IMR-90 (cell line): ENCODE data around the gene GALNT9. TPM values are rescaled to one million over a fixed set of nuclear protein-coding genes. Genes with fewer than 3 reads are reported as not detected.

Experiments used
- ATAC-seq: fragments of 200-7000 bp; cut with Tn5 transposase; 2 replicates; pipeline ENCODE4 v1.9.1; 2020; ENCODE audit warnings: low read depth, mild to moderate bottlenecking, moderate library complexity
- Bru-seq: library from RNA; stranded (reverse); fragments of 400-500 nt; gene quantifications from one replicate; lab custom pipeline; 2021; lab: Mats Ljungman, UMichigan
- BruChase-seq, 2 experiments: library from RNA; stranded (reverse); fragments of 400-500 nt; gene quantifications; one replicate each; lab custom pipeline; 2021; lab: Mats Ljungman, UMichigan
- BruUV-seq: library from RNA; stranded (reverse); fragments of 400-500 nt; replicated peaks from 2 replicates; lab custom pipeline; 2021; lab: Mats Ljungman, UMichigan
- CTCF ChIA-PET: fragments of 300-600 bp; formaldehyde crosslinking; extraction: SDS; loops from one replicate; lab custom pipeline; 2021; ENCODE audit warnings: antibody characterized with exemption; lab: Yijun Ruan, JAX
- POLR2A ChIA-PET: fragments of 300-600 bp; sonication (Branson Sonifier 250); formaldehyde crosslinking; loops from one replicate; lab custom pipeline; 2022; ENCODE audit warnings: antibody characterized with exemption; ENCODE audit not compliant: unreplicated experiment; lab: Charles Lee
- DNase-seq: peaks from one replicate; pipeline ENCODE4 v3.0.0; 2013
- H2AFZ ChIP-seq: replicated peaks from 2 replicates; pipeline ENCODE3; 2013; ENCODE audit warnings: low read length, mild to moderate bottlenecking; ENCODE audit not compliant: poor library complexity
- H2AK5ac ChIP-seq: 2 replicates; pipeline ENCODE4 v1.6.1; 2013; ENCODE audit warnings: low read depth, low read length, inconsistent platforms
- H2AK9ac ChIP-seq: replicated peaks from 2 replicates; pipeline ENCODE3; 2013; ENCODE audit warnings: mild to moderate bottlenecking, low read depth, low read length, moderate library complexity; ENCODE audit not compliant: poor library complexity
- H2BK120ac ChIP-seq: 2 replicates; pipeline ENCODE4 v1.6.1; 2013; ENCODE audit warnings: low read depth, low read length, inconsistent platforms
- H2BK15ac ChIP-seq: 3 replicates; pipeline ENCODE4 v1.6.1; 2013; ENCODE audit warnings: low read depth, low read length, inconsistent platforms
- H2BK20ac ChIP-seq: 2 replicates; pipeline ENCODE4 v1.6.1; 2013; ENCODE audit warnings: low read depth, mild to moderate bottlenecking, inconsistent platforms, low read length, moderate library complexity
- H2BK5ac ChIP-seq: 2 replicates; pipeline ENCODE4 v1.6.1; 2013; ENCODE audit warnings: mild to moderate bottlenecking, low read depth, low read length, inconsistent platforms; ENCODE audit not compliant: poor library complexity, severe bottlenecking
- H3K14ac ChIP-seq: replicated peaks from 2 replicates; pipeline ENCODE4 v1.6.1; 2013; ENCODE audit warnings: low read depth, low read length, inconsistent platforms
- H3K18ac ChIP-seq: 2 replicates; pipeline ENCODE4 v1.6.1; 2013; ENCODE audit warnings: low read depth, low read length, control low read depth
- H3K23ac ChIP-seq: 2 replicates; pipeline ENCODE4 v1.6.1; 2013; ENCODE audit warnings: low read depth, low read length, inconsistent platforms
- H3K27ac ChIP-seq: 2 replicates; pipeline ENCODE4 v1.5.1; 2013; ENCODE audit warnings: mild to moderate bottlenecking, control low read depth, low read length; ENCODE audit not compliant: insufficient read depth
- H3K27me3 ChIP-seq: 2 replicates; pipeline ENCODE4 v1.6.1; 2013; ENCODE audit warnings: low read length; ENCODE audit not compliant: control insufficient read depth, insufficient read depth
- H3K36me3 ChIP-seq: 2 replicates; pipeline ENCODE4 v1.6.1; 2013; ENCODE audit warnings: low read length, mixed read lengths; ENCODE audit not compliant: control insufficient read depth, insufficient read depth
- H3K4ac ChIP-seq: 2 replicates; pipeline ENCODE4 v1.6.1; 2013; ENCODE audit warnings: low read depth, low read length, inconsistent platforms
- H3K4me1 ChIP-seq: 2 replicates; pipeline ENCODE4 v1.6.1; 2013; ENCODE audit warnings: low read length, mixed read lengths; ENCODE audit not compliant: control insufficient read depth, insufficient read depth
- H3K4me2 ChIP-seq: 2 replicates; pipeline ENCODE4 v1.6.1; 2013; ENCODE audit warnings: low read depth, mild to moderate bottlenecking, control low read depth, low read length, moderate library complexity
- H3K4me3 ChIP-seq: 2 replicates; pipeline ENCODE4 v1.5.1; 2013; ENCODE audit warnings: low read depth, mild to moderate bottlenecking, control low read depth, low read length, moderate library complexity; ENCODE audit not compliant: insufficient read depth
- H3K56ac ChIP-seq: 2 replicates; pipeline ENCODE4 v1.6.1; 2013; ENCODE audit warnings: low read length, inconsistent platforms; ENCODE audit not compliant: insufficient read depth; ENCODE audit errors: extremely low read depth
- H3K79me1 ChIP-seq, 2 experiments: 2 replicates each; pipeline ENCODE4 v1.6.1; 2013; ENCODE audit warnings: low read length in 2 of 2, inconsistent platforms in 1 of 2, low read depth in 1 of 2
- H3K9ac ChIP-seq: 2 replicates; pipeline ENCODE4 v1.6.1; 2013; ENCODE audit warnings: low read depth, low read length, control low read depth
- H3K9me1 ChIP-seq: 2 replicates; pipeline ENCODE4 v1.6.1; 2013; ENCODE audit warnings: low read length, inconsistent platforms; ENCODE audit not compliant: insufficient read depth
- H3K9me3 ChIP-seq: 2 replicates; pipeline ENCODE4 v1.6.1; 2013; ENCODE audit warnings: low read length; ENCODE audit not compliant: control insufficient read depth, insufficient read depth
- H4K20me1 ChIP-seq: 2 replicates; pipeline ENCODE4 v1.6.1; 2013; ENCODE audit warnings: low read length, inconsistent platforms; ENCODE audit not compliant: insufficient read depth
- H4K5ac ChIP-seq: 2 replicates; pipeline ENCODE4 v1.6.1; 2013; ENCODE audit warnings: mild to moderate bottlenecking, low read depth, low read length, control low read depth
- H4K8ac ChIP-seq, 2 experiments: 2 replicates each; pipeline ENCODE4 v1.6.1; 2013; ENCODE audit warnings: low read depth in 2 of 2, low read length in 2 of 2, control low read depth in 1 of 2, inconsistent platforms in 1 of 2
- H4K91ac ChIP-seq: 2 replicates; pipeline ENCODE4 v1.6.1; 2013; ENCODE audit warnings: low read depth, low read length, inconsistent platforms; ENCODE audit not compliant: insufficient read depth
- BHLHE40 ChIP-seq: fragments of 150-350 bp; IDR thresholded peaks from 2 replicates; pipeline ENCODE4 v1.6.1; 2016; ENCODE audit warnings: mild to moderate bottlenecking, low read depth, low read length
- CEBPB ChIP-seq: IDR thresholded peaks from 2 replicates; pipeline ENCODE4 v1.6.1; 2012; ENCODE audit warnings: low read depth, low read length, improper control_type of control experiment
- CTCF ChIP-seq: conservative IDR thresholded peaks from 2 replicates; pipeline ENCODE4 v1.5.1; 2012; ENCODE audit warnings: mild to moderate bottlenecking, low read depth, low read length, improper control_type of control experiment
- MAFK ChIP-seq: IDR thresholded peaks from 2 replicates; pipeline ENCODE4 v1.6.1; 2012; ENCODE audit warnings: low read depth, low read length, improper control_type of control experiment
- MAZ ChIP-seq: IDR thresholded peaks from 2 replicates; pipeline ENCODE4 v1.6.1; 2012; ENCODE audit warnings: low read depth, mild to moderate bottlenecking, low read length, improper control_type of control experiment, moderate library complexity, borderline replicate concordance
- MXI1 ChIP-seq: IDR thresholded peaks from 2 replicates; pipeline ENCODE4 v1.6.1; 2012; ENCODE audit warnings: low read depth, mild to moderate bottlenecking, low read length, moderate library complexity, borderline replicate concordance
- NFE2L2 ChIP-seq: fragments of 150-350 bp; IDR thresholded peaks from 2 replicates; pipeline ENCODE4 v1.6.1; 2016; ENCODE audit warnings: low read depth, mild to moderate bottlenecking, low read length
- POLR2A ChIP-seq: IDR thresholded peaks from 2 replicates; pipeline ENCODE4 v1.6.1; 2012; ENCODE audit warnings: mild to moderate bottlenecking, low read depth, low read length
- RAD21 ChIP-seq: IDR thresholded peaks from 2 replicates; pipeline ENCODE4 v1.6.1; 2012; ENCODE audit warnings: low read length, improper control_type of control experiment
- RCOR1 ChIP-seq: IDR thresholded peaks from 2 replicates; pipeline ENCODE4 v1.6.1; 2012; ENCODE audit warnings: mild to moderate bottlenecking, low read length, improper control_type of control experiment; ENCODE audit not compliant: insufficient replicate concordance
- WGBS, 2 experiments: methylation state at CpG; one replicate each; pipeline versions ENCODE4 v1.1.5 to v1.1.7; 2013; ENCODE audit warnings: missing lambda C conversion rate in 2 of 2; ENCODE audit not compliant: insufficient read length in 1 of 2; ENCODE audit errors: extremely low coverage in 2 of 2; 5-methylcytosine and 5-hydroxymethylcytosine counted together
- dilution Hi-C: fragments of 300-500 bp; cut with HindIII; formaldehyde crosslinking; loops from one replicate; pipeline ENCODE4 v1.14.3; 2018; ENCODE audit warnings: low sequenced_read_pairs; ENCODE audit not compliant: unreplicated experiment
- in situ Hi-C: fragments of 300-500 bp; cut with MboI; formaldehyde crosslinking; loops from 3 replicates; pipeline ENCODE4 v1.14.3; 2019; ENCODE audit warnings: low sequenced_read_pairs, inconsistent platforms, mixed read lengths
- intact Hi-C: fragments of 100-400 bp; cut with micrococcal nuclease; formaldehyde crosslinking; loops from 2 replicates; pipeline ENCODE4 v1.10.0; 2022
- long read RNA-seq: library from polyadenylated mRNA; unstranded; transcript quantifications from one replicate; pipeline ENCODE4 v2.0.0, GENCODE V29; 2021; ENCODE audit not compliant: unreplicated experiment
- polyA plus RNA-seq, 3 experiments: library from polyadenylated mRNA; depleted of rRNA; stranded (reverse); fragments of >200 nt; gene quantifications; 2 replicates each; pipeline ENCODE4 v1.2.3, GENCODE V29; 2012; ENCODE audit warnings: low replicate concordance in 1 of 3
- total RNA-seq: library from RNA; depleted of rRNA; stranded (reverse); fragments of >200 nt; gene quantifications from 2 replicates; pipeline ENCODE4 v1.2.3, GENCODE V29; 2012; rRNA removed
- TF ChIP-seq, protein P1 (sequence below): fragments of 150-350 bp; IDR thresholded peaks from 2 replicates; pipeline ENCODE4 v1.6.1; 2017; ENCODE audit warnings: mild to moderate bottlenecking, antibody characterized with exemption, low read length, low read depth
- TF ChIP-seq, protein P2 (sequence below): fragments of 150-350 bp; IDR thresholded peaks from 2 replicates; pipeline ENCODE4 v1.6.1; 2016; ENCODE audit warnings: low read depth, mild to moderate bottlenecking, low read length, moderate library complexity, borderline replicate concordance

GALNT9 gene
- under 0.01 TPM in 1 of 2 replicates, not detected in the other for total RNA-seq
- polyA plus RNA-seq (2012; rRNA removed): 0.12 and 0.14 TPM in 2 replicates
- 0.19 TPM in 1 of 2 replicates, not detected in the other for polyA plus RNA-seq (2012; cell fraction: cytosol; rRNA removed)
- 0.33 and 0.50 TPM in 2 replicates for polyA plus RNA-seq (2012; cell fraction: nucleus; rRNA removed; ENCODE audit: low replicate concordance)
- Bru-seq, nascent RNA: percentile 6 among the genes with signal in this experiment
- BruChase-seq, experiment 1, labeled RNA remaining after a 6-hour chase: percentile 6 among the genes with signal in this experiment
- BruChase-seq, experiment 2, labeled RNA remaining after a 2-hour chase: percentile 5 among the genes with signal in this experiment
- long read RNA-seq: 0 reads

- no peak within 1 kb of the TSS for H2BK20ac ChIP-seq
- dilution Hi-C loops (no loop called here), in situ Hi-C loops (no loop called here), intact Hi-C loops (no loop called here)
- H3K79me1 ChIP-seq: no peaks in the 10 kb centered on the region
- ATAC-seq: peak; percentile 15; the same call in 1 of the 2 replicates
- no peak within 1 kb of the TSS for H2AK5ac ChIP-seq
- H2AK9ac ChIP-seq: no peak within 1 kb of the TSS
- H4K91ac ChIP-seq: no peak within 1 kb of the TSS
- H2AFZ ChIP-seq: no peak within 1 kb of the TSS
- no peak within 1 kb of the TSS for H3K18ac ChIP-seq
- no peak for DNase-seq
- no peaks in the 10 kb centered on the region for H3K36me3 ChIP-seq
- WGBS, 2 experiments: 1% methylated on average over 18 of the region's 86 CpGs; no CpG with 5 or more reads in 1 of the 2 experiments
- H3K23ac ChIP-seq: no peak within 1 kb of the TSS
- H4K20me1 ChIP-seq: no peaks in the 10 kb centered on the region
- H2BK120ac ChIP-seq: no peak within 1 kb of the TSS
- H3K4me1 ChIP-seq: no peaks in the 10 kb centered on the region
- H3K9me1 ChIP-seq: no peaks in the 10 kb centered on the region
- no peak within 1 kb of the TSS for H3K27ac ChIP-seq
- no peak within 1 kb of the TSS for H4K8ac ChIP-seq
- H3K4me3 ChIP-seq: no peak within 1 kb of the TSS
- H2BK15ac ChIP-seq: no peak within 1 kb of the TSS
- ChIA-PET POLR2A (no interaction called here), CTCF (no interaction called here)
- H3K14ac ChIP-seq: no peak within 1 kb of the TSS
- H3K27me3 ChIP-seq: peaks cover 4% of the 10 kb centered on the region; the same call in 1 of the 2 replicates
- H3K9ac ChIP-seq: no peak within 1 kb of the TSS
- peaks cover 10% of the 10 kb centered on the region; the same call in 1 of the 2 replicates for H3K9me3 ChIP-seq
- BruUV-seq: no TSS peak
- no peak within 1 kb of the TSS for H3K4ac ChIP-seq
- no peak within 1 kb of the TSS for H4K5ac ChIP-seq
- H3K4me2 ChIP-seq: no peak within 1 kb of the TSS
- H3K56ac ChIP-seq: no peak within 1 kb of the TSS
- TF ChIP-seq, protein P1, sequence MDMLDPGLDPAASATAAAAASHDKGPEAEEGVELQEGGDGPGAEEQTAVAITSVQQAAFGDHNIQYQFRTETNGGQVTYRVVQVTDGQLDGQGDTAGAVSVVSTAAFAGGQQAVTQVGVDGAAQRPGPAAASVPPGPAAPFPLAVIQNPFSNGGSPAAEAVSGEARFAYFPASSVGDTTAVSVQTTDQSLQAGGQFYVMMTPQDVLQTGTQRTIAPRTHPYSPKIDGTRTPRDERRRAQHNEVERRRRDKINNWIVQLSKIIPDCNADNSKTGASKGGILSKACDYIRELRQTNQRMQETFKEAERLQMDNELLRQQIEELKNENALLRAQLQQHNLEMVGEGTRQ: no peak
- TF ChIP-seq RAD21 (no peak), POLR2A (no peak), NFE2L2 (no peak), MXI1 (no peak), MAFK (no peak), CEBPB (no peak), BHLHE40 (no peak), RCOR1 (no peak), CTCF (no peak), MAZ (no peak)
- TF ChIP-seq, protein P2, sequence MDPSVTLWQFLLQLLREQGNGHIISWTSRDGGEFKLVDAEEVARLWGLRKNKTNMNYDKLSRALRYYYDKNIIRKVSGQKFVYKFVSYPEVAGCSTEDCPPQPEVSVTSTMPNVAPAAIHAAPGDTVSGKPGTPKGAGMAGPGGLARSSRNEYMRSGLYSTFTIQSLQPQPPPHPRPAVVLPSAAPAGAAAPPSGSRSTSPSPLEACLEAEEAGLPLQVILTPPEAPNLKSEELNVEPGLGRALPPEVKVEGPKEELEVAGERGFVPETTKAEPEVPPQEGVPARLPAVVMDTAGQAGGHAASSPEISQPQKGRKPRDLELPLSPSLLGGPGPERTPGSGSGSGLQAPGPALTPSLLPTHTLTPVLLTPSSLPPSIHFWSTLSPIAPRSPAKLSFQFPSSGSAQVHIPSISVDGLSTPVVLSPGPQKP: no peak
- H2BK5ac ChIP-seq: no peak within 1 kb of the TSS
Observed at GRCh38 chr12:132329036-132329719, at the start of gene GALNT9. Gene GALNT9, minus strand, starts transcription at chr12:132329589. Its CDS starts 386 bp downstream, at chr12:132329203.
